C4-2B (cell line): ENCODE data around the gene HSPA1A.

Experiments
- CTCF ChIP-seq: fragments of 450-650 bp; conservative IDR thresholded peaks from 2 replicates; pipeline ENCODE4 v1.5.1; 2017; ENCODE audit warnings: mild to moderate bottlenecking
- ZFX ChIP-seq: fragments of 450-650 bp; IDR thresholded peaks from 2 replicates; pipeline ENCODE4 v1.6.1; 2017

GRCh38 chr6:31776989-31777666, 38.2 kb upstream of the HSPA1A start, which contains the start of gene VWA7:
- TF ChIP-seq CTCF (no peak), ZFX (no peak)
